Measurements from ENCODE around the gene SEMA6C. TPM values are rescaled to one million over a fixed set of nuclear protein-coding genes. Genes with fewer than 3 reads are reported as not detected.

Gene SEMA6C
- polyA plus RNA-seq, 1 donor (not counting 4 experiments of a cell fraction or from before 2014, with no cell fraction given) = 0.93 TPM

- Histone ChIP-seq H3K79me2 (ENCODE audit: control insufficient read depth, insufficient read depth, low read length) (no peaks in the 10 kb centered on the region), H2AFZ (ENCODE audit: control insufficient read depth, low read length) (peak overlapping the region; percentile 84), H3K9me1 (ENCODE audit: control insufficient read depth, extremely low read depth, insufficient read depth, low read length) (no peaks in the 10 kb centered on the region), H3K9me3 (ENCODE audit: control insufficient read depth, low read depth, low read length) (no peaks in the 10 kb centered on the region), H3K4me1 (ENCODE audit: control insufficient read depth, extremely low read depth, insufficient read depth, low read length) (peaks cover 15% of the 10 kb centered on the region), H3K27ac (ENCODE audit: control insufficient read depth, insufficient read depth, low read length) (no peak overlapping the region), H3K27me3 (ENCODE audit: control insufficient read depth, extremely low read depth, insufficient read depth, low read length) (peaks cover 15% of the 10 kb centered on the region), H3K4me3 (ENCODE audit: control insufficient read depth in 2 of 3, extremely low read depth in 1 of 3, insufficient read depth in 2 of 3, low read depth in 1 of 3, low read length in 3 of 3) (peak overlapping the region; percentile 48 to 78 (median 77)), H3K36me3 (ENCODE audit: control insufficient read depth in 2 of 2, extremely low read depth in 1 of 2, insufficient read depth in 2 of 2, low read length in 2 of 2) (no peaks in the 10 kb centered on the region), H3K4me2 (ENCODE audit: control insufficient read depth, extremely low read depth, insufficient read depth, low read depth, low read length) (peak overlapping the region; percentile 94), H3K9ac (ENCODE audit: control insufficient read depth, extremely low read depth, insufficient read depth, low read length) (peak overlapping the region; percentile 78), H4K20me1 (ENCODE audit: control insufficient read depth, extremely low read depth, insufficient read depth, low read length) (no peaks in the 10 kb centered on the region)
- no peak for DNase-seq (ENCODE audit: low read depth, low spot score)
- FAIRE-seq = no peak
- dilution Hi-C loops (cut with MboI; ENCODE audit: extremely low pct_ligation_motif_present, low sequenced_read_pairs) = no loop called here
- no peak for TF ChIP-seq EZH2 (IDR thresholded peaks at IDR 0.05; ENCODE audit: low read length)
- TF ChIP-seq, protein P1, sequence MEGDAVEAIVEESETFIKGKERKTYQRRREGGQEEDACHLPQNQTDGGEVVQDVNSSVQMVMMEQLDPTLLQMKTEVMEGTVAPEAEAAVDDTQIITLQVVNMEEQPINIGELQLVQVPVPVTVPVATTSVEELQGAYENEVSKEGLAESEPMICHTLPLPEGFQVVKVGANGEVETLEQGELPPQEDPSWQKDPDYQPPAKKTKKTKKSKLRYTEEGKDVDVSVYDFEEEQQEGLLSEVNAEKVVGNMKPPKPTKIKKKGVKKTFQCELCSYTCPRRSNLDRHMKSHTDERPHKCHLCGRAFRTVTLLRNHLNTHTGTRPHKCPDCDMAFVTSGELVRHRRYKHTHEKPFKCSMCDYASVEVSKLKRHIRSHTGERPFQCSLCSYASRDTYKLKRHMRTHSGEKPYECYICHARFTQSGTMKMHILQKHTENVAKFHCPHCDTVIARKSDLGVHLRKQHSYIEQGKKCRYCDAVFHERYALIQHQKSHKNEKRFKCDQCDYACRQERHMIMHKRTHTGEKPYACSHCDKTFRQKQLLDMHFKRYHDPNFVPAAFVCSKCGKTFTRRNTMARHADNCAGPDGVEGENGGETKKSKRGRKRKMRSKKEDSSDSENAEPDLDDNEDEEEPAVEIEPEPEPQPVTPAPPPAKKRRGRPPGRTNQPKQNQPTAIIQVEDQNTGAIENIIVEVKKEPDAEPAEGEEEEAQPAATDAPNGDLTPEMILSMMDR (optimal IDR thresholded peaks at IDR 0.05 in 1 of 3, IDR thresholded peaks at IDR 0.05 in 1 of 3, conservative IDR thresholded peaks at IDR 0.05 in 1 of 3; ENCODE audit: extremely low read depth in 1 of 3, insufficient read depth in 2 of 3, low read length in 3 of 3) = no peak
Observed at GRCh38 chr1:151146072-151146411, 389 bp downstream of the SEMA6C start.

DNA sequence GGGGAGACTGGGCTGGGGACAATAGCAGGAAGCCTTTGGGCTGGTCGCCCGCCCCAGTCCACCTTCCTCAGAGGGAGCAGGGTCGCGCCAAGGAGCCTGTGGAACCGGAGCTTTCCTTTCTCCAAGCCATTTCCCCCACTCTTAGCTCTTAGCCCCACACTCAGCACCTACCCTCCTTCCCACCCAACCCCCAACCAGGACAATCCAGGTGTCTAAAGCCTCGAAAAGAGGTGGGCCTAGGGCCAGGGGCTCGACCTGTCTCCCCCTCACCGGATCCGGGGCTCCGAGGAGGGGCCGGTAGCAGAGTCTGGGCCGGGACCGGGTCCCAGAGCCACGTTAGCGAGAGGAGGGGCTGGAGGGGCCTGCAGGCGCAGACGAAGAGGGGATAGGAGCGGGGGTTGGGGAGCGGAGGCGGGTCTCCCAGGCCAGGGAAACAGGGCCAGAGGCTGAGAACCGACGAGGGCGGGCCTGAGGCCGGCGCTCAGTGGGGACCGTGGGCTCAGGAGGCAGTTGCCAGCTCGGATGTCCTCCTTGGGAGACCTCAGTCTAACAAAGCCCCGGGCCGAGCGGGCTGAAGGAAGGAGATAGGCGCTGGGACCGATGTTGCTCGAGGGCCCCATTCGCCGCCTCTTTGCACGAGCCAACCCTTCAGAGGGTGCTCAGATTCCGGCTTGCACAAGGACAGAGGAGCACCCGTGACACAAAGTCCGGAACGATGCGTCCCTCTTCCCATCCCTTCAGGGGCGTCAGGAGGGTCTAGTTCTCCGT is 943 bp downstream of the SEMA6C start:
- H3K9ac ChIP-seq (ENCODE audit: control insufficient read depth, extremely low read depth, insufficient read depth, low read length) = no peak overlapping the region
- TF ChIP-seq, protein P1 (optimal IDR thresholded peaks at IDR 0.05 in 1 of 3, IDR thresholded peaks at IDR 0.05 in 1 of 3, conservative IDR thresholded peaks at IDR 0.05 in 1 of 3; ENCODE audit: extremely low read depth in 1 of 3, insufficient read depth in 2 of 3, low read length in 3 of 3) = no peak
- peak; percentile 69 for TF ChIP-seq EZH2 (IDR thresholded peaks at IDR 0.05; ENCODE audit: low read length)
- FAIRE-seq = no peak

More for the DNA sequence above, 943 bp downstream of the SEMA6C start:
- Histone ChIP-seq H3K79me2 (ENCODE audit: control insufficient read depth, insufficient read depth, low read length) (no peaks in the 10 kb centered on the region), H2AFZ (ENCODE audit: control insufficient read depth, low read length) (no peak overlapping the region), H3K9me3 (ENCODE audit: control insufficient read depth, low read depth, low read length) (no peaks in the 10 kb centered on the region), H3K4me1 (ENCODE audit: control insufficient read depth, extremely low read depth, insufficient read depth, low read length) (peaks cover 15% of the 10 kb centered on the region), H3K4me3 (ENCODE audit: control insufficient read depth in 2 of 3, extremely low read depth in 1 of 3, insufficient read depth in 2 of 3, low read depth in 1 of 3, low read length in 3 of 3) (peak overlapping the region in 1 of 3 experiments; percentile 78), H3K9me1 (ENCODE audit: control insufficient read depth, extremely low read depth, insufficient read depth, low read length) (no peaks in the 10 kb centered on the region), H4K20me1 (ENCODE audit: control insufficient read depth, extremely low read depth, insufficient read depth, low read length) (no peaks in the 10 kb centered on the region), H3K4me2 (ENCODE audit: control insufficient read depth, extremely low read depth, insufficient read depth, low read depth, low read length) (peak overlapping the region; percentile 94), H3K36me3 (ENCODE audit: control insufficient read depth in 2 of 2, extremely low read depth in 1 of 2, insufficient read depth in 2 of 2, low read length in 2 of 2) (no peaks in the 10 kb centered on the region), H3K27ac (ENCODE audit: control insufficient read depth, insufficient read depth, low read length) (no peak overlapping the region), H3K27me3 (ENCODE audit: control insufficient read depth, extremely low read depth, insufficient read depth, low read length) (peaks cover 15% of the 10 kb centered on the region)
- dilution Hi-C loops (cut with MboI; ENCODE audit: extremely low pct_ligation_motif_present, low sequenced_read_pairs) = no loop called here
- DNase-seq (ENCODE audit: low read depth, low spot score) = no peak
